Smooth muscle cell of the brain vasculature (primary cell): ENCODE data around the gene ACTMAP.
A peak's percentile ranks its signal among the peaks of the same experiment; 100 is the strongest.
"Not testable (repeated sequence)": the region's sequence is repeated elsewhere in the genome, so short reads cannot be mapped to it uniquely, and the experiment has no call there.

Experiments used
- DNase-seq: peaks from one replicate; pipeline ENCODE4 v3.0.0-alpha.2; 2012; ENCODE audit warnings: low read depth, low spot score

ACTMAP gene

DNA sequence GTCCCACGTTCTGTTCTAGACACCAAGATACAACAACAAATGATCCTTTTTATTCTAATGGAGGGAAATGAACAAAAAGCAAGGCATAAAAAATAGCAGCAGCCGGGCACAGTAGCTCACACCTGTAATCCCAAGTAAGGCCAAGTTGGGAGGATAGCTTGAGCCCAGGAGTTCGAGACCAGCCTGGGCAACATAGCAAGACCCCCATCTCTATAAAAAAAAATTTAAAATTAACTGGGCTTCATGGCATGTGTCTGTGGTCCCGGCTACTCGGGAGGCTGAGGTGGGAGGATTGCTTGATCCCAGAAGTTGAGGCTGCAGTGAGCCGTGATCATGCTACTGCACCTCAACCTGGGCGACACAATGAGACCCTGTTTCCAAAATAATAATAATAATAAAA, 26.1 kb upstream of the ACTMAP start:
- no peak for DNase-seq

DNA sequence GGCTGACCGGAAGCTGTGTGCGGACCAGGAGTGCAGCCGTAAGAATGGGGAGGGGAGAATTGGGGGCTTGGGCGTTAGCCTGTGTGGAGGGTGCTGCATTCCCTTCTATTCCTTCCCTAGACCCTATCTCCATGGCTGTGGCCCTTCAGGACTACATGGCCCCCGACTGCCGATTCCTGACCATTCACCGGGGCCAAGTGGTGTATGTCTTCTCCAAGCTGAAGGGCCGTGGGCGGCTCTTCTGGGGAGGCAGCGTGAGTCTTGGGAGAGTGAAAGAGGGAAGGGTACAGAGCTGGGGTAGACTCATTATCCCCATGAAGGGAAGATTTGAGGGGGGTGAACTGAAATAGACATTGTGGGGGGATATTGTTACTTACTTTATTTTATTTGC, 25.4 kb upstream of the ACTMAP start:
- no peak for DNase-seq

DNA sequence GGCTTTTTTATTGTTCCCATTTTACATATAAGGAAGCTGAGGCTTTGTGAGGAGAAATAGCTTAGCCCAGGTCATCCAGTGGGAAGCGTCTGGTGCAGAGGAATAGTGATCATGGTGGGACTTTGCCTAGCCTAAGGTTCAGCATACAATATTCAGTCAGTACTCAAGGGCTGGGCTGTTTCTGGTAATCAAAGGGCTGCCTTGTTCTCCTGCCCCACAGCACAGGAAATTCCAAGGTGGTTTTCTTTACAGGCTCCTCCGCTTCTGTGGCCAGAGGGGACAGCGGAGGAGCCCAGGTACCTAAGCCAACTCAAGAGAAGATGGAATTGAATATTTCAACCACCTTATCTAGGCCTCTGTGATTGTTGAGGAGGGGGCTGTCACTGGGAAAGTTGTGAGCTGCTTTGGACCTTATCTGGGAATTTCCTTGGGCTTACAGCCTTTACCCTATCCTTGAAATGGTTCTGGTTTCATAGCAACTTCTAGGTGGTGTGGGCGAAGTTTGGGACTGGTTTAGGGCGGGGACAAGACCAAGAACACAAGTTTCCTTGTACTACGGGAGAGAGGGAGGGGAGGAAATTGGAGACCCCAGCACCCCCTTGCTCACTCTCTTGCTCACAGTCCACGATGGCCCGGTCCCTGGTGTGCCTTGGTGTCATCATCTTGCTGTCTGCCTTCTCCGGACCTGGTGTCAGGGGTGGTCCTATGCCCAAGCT, 24.8 kb upstream of the ACTMAP start, which contains the start of gene MIA:
TSS of gene MIA (plus strand) at position 606 of the 716 bp plus-strand sequence. CDS start at position 628, 22 bp downstream.
- no peak for DNase-seq

DNA sequence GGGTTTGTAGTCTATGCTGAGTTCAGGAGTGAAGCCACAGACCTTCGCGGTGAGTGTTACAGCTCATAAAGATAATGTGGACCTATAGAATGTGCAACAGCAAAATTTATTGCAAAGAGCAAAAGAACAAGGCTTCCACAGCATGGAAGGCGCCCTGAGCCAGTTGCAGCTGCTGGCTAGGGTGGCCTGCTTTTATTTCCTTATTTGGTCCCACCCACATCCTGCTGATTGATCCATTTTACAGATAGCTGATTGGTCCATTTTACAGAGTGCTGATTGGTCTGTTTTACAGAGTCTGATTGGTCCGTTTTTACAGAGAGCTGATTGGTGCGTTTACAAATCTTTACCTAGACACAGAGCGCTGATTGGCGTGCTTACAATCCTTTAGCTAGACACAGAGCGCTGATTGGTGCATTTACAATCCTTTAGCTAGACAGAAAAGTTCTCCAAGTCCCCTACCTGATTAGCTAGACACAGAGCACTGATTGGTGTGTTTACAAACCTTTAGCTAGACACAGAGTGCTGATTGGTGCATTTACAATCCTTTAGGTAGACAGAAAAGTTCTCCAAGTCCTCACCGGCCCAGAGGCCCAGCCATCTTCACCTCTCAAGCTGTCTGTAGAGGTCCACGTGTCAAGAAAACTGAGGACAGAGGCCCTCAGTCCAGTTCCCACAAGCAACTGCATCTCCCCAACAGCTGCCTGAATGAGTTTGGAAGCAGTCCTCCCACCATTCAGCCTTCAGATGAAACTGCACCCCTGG, 21.0 kb upstream of the ACTMAP start:
- DNase-seq: not testable (repeated sequence)

DNA sequence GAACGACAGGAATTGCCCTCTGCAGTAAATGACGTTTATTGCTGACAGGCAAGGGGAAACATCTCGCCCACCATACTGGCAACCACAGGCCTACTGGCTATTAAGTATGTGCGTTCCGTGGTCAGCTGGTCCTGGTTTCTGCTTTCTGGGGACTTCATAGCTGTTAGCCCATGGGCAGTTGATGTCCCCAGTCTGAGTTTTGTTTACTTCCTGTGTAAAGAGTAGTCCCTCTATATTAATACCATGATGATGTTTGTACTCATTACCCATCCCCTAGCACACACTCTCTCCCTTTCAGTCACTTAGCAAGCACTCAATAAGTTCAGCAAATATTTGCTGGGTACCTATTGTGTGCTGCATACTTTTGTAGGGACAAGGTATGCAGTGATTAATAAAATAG, 18.6 kb upstream of the ACTMAP start:
- no peak for DNase-seq

DNA sequence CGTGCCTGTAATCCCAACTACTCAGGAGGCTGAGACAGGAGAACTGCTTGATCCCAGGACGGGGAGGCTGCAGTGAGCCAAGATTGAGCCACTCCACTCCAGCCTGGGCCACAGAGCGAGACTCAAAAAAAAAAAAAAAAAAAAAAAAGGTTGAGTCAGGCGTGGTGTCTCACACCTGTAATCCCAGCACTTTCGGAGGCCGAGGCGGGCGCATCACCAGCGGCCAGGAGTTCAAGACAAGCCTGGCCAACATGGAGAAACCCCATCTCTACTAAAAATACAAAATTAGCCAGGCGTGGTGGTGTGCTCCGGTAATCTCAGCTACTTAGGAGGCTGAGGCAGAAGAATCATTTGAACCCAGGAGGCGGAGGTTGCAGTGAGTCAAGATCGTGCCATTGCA, 16.1 kb upstream of the ACTMAP start:
- DNase-seq: not testable (repeated sequence)

DNA sequence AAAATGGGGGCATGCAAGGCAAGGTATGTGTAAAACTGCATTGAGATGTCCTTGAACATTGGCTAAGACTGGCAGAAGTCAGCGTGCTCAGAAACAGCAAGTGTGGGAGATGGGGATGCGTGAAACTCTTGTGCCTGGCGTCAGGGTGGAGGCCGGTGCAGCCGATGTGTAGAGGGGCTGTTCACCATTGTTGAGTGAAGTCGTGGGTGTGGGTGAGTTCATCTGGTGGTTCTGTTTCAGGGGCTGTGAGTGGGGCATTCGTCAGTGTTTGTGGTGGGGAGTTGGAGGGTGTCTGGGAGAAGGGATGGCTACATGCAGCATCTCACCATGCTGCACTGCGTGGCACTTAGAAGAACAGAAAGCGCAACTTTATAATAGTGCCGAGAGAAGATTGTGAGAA, 13.7 kb upstream of the ACTMAP start:
- no peak for DNase-seq

DNA sequence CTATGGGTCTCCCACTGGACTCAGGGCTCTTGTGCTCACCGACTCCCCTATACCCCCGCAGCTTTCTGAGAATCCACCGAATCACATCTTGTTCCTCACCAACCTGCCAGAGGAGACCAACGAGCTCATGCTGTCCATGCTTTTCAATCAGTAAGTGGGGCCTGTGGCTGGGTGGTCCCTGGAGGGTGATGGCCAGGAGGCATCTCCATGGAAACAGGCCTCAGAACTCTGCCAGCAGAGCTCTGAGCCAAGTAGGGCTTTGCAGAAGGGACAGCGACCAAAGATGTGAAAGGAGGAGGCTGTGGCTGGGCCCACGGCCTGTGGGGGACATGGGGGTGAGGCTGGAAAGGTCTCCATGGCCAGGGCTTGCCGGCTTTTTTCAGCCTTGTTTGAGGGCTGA, 13.2 kb upstream of the ACTMAP start:
- DNase-seq: no peak

DNA sequence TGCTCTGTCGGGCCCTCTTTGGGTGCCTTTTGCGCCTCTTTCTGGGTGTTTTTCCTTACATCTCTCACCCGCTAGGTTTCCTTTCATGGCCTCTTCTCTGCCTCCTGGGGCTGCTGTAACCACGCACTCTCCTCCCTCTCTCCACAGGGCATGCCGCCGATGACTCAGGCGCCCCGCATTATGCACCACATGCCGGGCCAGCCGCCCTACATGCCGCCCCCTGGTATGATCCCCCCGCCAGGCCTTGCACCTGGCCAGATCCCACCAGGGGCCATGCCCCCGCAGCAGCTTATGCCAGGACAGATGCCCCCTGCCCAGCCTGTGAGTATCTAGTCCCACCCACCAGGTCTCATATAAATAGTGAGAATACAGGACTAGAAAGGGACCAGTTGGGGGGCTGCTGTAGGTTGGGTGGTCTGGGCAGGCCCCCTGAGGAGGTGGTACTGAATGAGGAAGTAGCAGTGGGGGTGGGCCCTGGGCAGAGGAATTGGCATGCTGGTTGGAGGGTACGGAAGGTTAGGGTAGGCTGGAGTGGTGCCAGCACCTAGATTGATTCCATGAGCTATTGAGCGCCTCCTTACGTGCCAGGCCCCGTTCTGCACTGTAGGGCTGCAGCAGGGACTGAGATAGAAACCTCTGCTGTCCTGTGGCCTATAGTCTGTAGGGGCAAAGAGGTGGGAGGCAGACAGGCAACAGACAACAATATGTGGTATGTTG, 12.6 kb upstream of the ACTMAP start:
- DNase-seq: no peak

DNA sequence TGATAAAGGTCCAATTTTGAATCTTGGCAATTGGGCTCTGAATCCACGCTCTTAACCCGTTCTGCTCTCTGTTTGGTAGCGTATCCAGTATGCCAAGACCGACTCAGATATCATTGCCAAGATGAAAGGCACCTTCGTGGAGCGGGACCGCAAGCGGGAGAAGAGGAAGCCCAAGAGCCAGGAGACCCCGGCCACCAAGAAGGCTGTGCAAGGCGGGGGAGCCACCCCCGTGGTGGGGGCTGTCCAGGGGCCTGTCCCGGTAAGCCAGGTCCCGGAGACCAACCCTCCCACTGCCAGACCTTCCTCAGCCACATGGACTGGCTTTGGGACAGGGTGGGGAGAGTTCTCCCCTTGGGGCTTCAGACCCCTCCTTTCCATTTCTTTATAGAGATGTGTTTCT, 9.1 kb upstream of the ACTMAP start:
- no peak for DNase-seq

DNA sequence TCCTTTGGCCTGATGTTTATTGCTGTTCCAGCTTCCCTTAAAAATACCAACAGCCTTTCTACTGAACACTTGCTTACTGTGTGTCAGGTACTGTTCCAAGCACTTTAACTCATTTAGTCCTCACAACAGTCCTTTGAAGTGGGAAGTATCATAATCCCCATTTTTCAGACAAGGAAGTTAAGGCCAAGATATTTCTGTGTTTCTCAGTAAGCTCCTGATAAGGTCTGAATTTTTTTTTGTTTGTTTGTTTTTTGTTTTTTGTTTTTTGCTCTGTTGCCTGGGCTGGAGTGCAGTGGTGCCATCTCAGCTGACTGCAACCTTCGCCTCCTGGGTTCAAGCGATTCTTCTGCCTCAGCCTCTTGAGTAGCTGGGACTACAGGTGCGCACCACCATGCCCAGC, 8.2 kb upstream of the ACTMAP start:
- no peak for DNase-seq

DNA sequence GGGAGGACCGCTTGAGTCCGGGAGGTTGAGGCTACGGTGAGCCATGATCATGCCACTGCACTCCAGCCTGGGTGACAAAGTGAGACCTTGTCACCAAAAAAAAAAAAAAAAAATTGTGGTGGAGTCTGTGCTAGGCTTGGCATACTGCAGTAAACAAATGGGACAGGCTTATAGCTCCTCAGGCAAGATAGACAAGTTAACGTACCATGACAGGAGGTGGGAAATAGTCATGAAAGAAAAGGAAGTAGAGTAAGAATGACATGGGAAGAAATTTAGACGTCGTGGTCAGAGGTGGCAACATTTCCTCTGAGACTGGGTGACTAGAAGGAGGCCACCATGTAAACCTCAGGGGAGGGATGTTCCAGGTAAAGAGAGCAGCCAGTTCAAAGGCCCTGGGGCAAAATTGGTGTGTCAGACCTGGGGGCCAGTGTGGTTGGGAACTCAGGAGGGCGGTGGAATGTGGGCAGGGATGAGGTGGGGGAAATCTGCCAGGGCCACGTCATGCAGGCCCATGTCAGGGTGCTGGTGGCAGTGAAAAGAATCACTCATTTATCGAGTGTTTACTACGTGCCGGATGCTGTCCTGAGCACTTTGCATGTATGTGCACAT, 6.3 kb upstream of the ACTMAP start:
- no peak for DNase-seq

DNA sequence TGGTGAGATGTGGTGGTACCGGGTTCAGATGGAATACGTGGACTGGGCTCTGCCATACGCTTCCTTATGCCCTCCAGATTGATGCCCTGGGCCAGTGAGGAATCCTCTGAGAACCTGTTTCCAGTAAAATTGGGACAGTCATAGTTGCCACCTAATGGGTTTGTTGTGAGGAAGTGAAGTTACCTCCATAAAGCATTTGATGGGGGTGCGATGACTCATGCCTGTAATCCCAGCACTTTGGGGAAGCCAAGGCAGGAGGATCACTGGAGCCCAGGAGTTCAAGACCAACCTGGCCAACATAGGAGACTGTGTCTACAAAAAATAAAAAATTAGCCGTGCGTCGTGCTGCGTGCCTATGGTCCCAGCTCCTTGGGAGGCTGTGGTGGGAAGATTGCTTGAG, 5.5 kb upstream of the ACTMAP start:
- DNase-seq: no peak

DNA sequence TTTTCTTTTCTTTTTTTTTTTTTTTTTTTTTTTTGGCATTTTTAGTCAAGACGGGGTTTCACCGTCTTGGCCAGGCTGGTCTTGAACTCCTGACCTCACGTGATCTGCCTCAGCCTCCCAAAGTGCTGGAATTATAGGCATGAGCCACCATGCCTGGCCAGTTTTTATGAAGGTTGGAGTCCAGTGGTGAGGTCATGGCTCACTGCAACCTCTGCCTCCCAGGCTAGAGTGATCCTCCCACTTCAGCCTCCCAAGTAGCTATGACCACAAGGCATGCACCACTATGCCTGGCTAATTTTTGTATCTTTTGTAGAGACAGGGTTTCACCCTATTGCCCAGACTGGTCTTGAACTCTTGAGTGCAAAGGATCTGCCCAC, 5.0 kb upstream of the ACTMAP start:
- DNase-seq: no peak

DNA sequence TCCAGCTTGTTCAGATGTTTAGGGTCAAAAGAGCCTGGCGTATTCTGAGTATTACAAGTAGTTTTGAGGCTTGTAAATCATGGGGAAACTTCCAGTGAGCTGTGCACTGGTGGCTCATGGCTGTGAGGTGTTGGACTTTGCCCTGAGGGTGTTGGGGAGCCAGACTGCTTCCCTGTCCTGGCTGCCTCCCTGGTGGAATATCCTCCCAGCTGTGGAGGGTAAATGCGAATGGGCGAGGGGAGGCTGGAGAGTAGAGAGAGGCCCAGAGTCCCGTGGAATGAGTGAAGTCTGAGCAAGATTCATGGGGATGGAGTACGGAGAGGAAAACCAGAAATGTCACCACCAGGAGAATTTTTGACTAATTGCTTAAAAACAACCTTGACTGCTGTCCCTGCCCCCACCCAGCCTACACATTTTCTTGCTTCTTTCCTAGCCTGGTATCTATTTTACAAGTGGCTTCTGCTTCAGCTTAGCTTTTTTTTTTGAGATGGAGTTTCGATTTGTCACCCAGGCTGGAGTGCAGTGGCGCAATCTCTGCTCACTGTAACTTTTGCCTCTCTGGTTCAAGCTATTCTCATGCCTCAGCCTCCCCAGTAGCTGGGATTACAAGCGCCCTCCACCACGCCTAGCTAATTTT, 4.5 kb upstream of the ACTMAP start:
- no peak for DNase-seq

DNA sequence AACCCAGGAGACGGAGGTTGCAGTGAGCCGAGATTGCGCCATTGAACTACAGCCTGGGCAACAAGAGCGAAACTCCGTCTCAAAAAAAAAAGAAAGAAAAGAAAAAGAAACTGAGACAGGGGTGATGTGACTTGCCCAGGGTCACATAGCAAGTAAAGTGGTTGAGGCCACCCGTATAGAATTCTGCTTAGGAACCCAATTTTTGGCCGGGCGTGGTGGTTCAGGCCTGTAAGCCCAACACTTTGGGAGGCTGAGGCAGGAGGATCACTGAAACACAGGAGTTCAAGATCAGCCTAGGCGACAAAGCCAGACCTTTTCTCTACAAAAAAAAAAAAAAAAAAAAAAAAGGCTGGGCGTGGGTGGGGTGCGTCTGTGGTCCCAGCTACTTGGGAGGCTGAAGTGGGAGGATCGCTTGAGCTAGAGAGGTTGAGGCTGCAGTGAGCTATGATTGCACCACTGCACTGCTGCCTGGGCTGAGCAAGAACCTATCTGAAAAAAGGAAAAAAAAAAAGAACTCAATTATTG, 2.0 kb upstream of the ACTMAP start:
- DNase-seq: no peak

DNA sequence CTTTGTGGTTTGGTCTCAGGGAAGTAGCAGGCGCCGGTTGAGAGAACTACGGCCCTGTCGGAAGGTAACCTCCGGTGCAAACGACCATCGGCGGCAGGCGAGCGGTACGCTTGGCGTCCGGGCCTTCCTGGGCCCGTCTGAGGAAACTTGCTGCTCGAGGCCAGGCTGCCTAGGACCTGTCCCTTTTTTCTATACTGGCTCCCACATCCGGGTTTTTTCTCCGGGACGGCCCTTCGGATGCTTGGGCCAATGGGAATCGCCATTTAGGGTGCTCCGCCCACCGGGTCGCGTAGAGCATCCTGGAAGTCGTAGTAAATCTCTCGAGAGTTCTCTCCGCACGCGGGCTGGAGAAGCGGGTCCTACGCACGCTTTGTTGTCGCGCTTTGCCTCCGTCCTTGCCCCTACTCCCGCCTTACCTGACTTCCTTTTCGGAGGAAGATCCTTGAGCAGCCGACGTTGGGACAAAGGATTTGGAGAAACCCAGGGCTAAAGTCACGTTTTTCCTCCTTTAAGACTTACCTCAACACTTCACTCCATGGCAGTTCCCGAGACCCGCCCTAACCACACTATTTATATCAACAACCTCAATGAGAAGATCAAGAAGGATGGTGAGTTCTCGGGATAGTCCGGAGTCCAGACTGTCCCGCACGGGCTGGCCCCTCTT, 729 bp upstream of the ACTMAP start, which contains the start of gene SNRPA:
TSS of gene SNRPA (plus strand) at position 330 of the 664 bp plus-strand sequence. CDS start at position 536, 206 bp downstream.
- DNase-seq: peak; percentile 94

DNA sequence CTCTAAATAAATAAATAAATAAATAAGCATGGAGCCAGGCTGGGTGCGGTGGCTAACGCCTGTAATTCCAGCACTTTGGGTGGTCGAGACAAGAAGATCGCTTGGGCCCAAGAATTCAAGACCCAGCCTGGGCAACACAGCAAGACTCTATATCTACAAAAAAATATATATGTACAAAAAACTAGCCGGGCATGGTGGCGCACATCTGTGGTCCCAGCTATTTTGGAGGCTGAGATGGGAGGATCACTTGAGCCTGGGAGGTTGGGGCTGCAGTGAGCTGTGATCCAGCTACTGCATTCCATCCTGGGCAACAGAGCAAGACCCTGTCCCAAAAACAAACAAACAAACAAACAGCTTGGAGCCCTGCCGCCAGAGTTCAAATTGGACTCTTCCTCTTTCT, 2.7 kb downstream of the ACTMAP start:
- no peak for DNase-seq

DNA sequence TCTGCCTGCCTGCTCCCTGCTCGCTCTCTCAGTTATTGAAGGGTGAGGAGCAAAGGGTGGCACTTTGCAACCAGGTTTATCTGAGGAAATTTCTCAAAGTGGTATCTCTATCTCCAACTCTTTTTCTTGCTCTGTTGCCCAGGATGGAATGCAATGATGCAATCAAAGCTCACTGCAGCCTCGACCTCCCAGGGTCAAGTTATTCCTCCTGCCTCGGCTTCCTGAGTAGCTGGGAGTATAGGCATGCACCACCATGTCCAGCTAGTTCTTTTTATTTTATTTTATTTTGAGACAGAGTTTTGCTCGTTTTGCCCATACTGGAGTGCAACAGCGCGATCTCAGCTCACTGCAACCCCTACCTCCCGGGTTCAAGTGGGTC, 4.9 kb downstream of the ACTMAP start:
- no peak for DNase-seq

DNA sequence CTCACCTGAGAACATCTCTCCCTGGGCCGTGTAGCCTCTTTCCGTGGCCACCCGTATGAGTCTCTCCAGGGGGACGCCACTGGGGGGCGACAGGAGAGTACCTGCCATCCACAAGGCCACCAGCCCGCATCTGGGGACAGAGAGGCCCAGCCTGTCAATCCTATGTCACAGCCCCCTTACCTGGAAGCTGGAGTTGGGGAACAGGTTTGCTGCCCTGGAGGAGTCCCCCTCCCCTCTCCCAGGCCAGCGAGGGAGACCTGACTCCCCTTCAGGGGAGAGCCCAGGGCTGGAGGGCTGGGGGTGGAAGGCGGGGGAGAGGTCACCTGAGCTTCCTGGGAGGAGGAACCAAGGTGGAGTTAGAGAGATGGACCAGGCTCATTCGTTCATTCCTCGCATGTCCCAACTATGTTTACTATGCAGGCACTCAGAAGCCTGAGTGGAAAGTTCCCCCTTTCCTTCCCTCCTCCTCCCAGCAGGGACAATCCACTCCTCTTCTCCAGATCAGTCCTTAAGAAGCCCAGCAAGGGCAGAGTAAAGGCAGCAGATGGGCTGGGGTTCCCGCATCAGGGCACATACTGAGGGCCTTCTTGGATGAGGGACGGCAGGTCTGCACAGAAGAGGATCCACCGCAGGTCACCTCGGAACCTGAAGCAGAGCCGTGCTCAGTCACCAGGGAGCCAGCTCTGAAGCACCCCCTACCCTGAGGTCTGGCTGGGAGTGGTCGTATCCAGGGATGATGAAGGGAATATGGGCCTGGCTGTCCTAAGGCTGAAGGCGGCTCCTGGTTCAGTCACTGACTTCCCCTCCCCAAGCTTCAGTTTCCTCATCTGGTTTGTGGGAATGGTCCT, 5.5 kb downstream of the ACTMAP start:
- no peak for DNase-seq
